IPS DF 6.9 (cell line): Measurements from ENCODE around the gene PRKAR2A.
"Not testable (repeated sequence)": the region's sequence is repeated elsewhere in the genome, so short reads cannot be mapped to it uniquely, and the experiment has no call there.

Source experiments
- DNase-seq: peaks from one replicate; pipeline ENCODE4 v3.0.0-alpha.2; 2013; ENCODE audit warnings: low read depth, low spot score
- H3K27ac ChIP-seq: one replicate; pipeline ENCODE4 v1.5.1; 2013; ENCODE audit warnings: low read length, control low read depth
- H3K27me3 ChIP-seq: 2 replicates; pipeline ENCODE4 v1.6.1; 2013; ENCODE audit warnings: mild to moderate bottlenecking, low read length; ENCODE audit not compliant: control insufficient read depth, insufficient read depth
- H3K36me3 ChIP-seq: 2 replicates; pipeline ENCODE4 v1.6.1; 2013; ENCODE audit warnings: low read length; ENCODE audit not compliant: control insufficient read depth, insufficient read depth
- H3K4me1 ChIP-seq: 2 replicates; pipeline ENCODE4 v1.6.1; 2013; ENCODE audit warnings: low read length; ENCODE audit not compliant: control insufficient read depth, insufficient read depth
- H3K4me3 ChIP-seq: 2 replicates; pipeline ENCODE4 v1.5.1; 2013; ENCODE audit warnings: mild to moderate bottlenecking, low read length
- H3K9me3 ChIP-seq: 2 replicates; pipeline ENCODE4 v1.6.1; 2013; ENCODE audit warnings: low read length, inconsistent platforms; ENCODE audit not compliant: control insufficient read depth, insufficient read depth
- WGBS: extraction: QIAGEN DNeasy Blood & Tissue Kit; methylation state at CpG from one replicate; pipeline ENCODE4 v1.1.7; 2013; ENCODE audit warnings: mixed read lengths, missing lambda C conversion rate; ENCODE audit not compliant: insufficient read length, insufficient coverage; 5-methylcytosine and 5-hydroxymethylcytosine counted together

Gene PRKAR2A

DNA sequence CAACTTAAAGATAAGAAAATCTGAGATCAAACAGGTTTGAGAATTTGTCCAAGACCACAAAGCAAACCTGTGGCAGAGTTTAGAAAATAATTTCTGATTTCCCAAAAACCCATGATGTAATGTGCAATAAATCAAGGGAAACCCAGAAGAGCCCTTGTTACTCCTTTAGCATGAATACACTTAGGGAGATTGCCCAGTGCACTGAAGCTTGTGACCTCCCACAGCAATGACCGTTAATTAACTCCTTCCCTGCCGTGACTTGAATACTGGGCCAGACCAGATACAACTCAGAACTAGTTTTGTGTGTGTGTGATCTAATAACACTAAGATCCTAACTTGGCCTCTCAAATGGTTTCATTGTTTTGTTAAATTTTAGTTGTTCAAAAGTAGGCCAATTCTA lies 2.5 kb downstream of the PRKAR2A start:
- no peak for DNase-seq
- Histone ChIP-seq H3K4me1 (no peaks in the 10 kb centered on the region), H3K9me3 (no peaks in the 10 kb centered on the region), H3K36me3 (no peaks in the 10 kb centered on the region), H3K27ac (no peak overlapping the region), H3K27me3 (no peaks in the 10 kb centered on the region), H3K4me3 (no peak overlapping the region)
- WGBS = no CpG with 5 or more reads among the region's 2 CpGs

DNA sequence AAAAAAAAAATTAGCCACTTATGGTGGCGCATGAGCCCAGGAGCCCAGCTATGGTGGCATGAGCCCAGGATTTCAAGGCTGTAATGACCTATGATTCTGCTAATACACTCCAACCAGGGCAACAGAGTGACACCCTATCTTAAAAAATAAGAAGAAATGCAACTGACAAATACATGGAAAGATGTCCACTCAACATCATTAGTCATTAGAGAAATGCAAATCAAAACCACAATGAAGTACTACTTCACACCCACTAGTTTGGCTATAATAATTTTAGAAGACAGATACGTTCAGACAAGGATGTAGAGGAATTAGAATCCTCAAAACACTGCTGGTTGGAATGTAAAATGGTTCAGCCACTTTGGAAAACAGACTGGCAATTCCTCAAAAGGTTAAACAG lies 10.5 kb downstream of the PRKAR2A start:
- Histone ChIP-seq H3K36me3 (no peaks in the 10 kb centered on the region), H3K27me3 (no peaks in the 10 kb centered on the region), H3K4me1 (no peaks in the 10 kb centered on the region), H3K9me3 (no peaks in the 10 kb centered on the region), H3K4me3 (no peak overlapping the region), H3K27ac (no peak overlapping the region)
- WGBS = no CpG with 5 or more reads among the region's 2 CpGs
- DNase-seq = no peak

DNA sequence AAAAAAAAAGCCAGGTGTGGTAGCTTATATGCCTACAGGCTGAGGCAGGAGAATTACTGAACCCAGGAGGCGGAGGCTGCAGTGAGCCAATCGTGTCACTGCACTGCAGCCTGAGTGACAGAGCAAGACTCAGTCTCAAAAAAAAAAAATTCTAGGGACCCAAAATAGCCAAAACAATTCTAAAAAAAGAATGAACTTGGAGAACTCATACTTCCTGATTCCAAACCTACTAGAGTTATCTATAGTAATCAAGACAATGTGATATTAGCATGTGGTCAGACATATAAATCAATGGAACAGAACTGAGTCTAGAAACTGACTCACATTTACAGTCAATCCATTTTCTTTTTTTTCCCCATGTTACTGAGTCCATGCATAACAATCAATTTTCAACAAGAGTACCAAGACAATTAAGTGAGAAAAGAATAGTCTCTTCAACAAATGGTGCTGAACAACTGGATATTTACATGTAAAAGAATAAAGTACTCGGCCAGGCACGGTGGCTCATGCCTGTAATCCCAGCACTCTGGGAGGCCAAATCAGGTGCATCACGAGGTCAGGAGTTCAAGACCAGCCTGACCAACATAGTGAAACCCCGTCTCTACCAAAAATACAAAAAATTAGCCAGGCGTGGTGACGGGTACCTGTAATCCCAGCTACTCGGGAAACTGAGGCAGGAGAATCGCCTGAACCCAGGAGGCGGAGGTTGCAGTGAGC lies 11.9 kb downstream of the PRKAR2A start:
- WGBS = no CpG with 5 or more reads among the region's 11 CpGs

DNA sequence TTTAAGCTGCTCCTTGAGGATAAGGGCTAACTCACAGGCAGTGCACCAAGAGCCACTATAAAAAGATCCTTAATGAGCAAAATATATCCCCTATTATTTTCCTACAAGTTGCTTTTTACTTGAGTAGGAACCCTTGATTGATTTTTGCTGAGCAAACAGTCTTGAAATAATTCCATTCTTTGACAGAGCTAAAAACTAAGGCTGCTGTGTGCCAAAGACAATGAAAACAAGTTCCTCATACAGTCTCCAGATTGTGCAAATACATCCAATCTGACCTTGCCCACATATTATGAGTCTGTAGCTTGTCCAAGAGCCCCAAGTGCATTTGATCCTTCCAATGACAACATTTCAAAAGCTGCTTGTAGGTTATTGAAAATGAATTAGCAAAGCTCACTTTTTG lies 15.0 kb downstream of the PRKAR2A start:
- no peak overlapping the region for H3K27ac ChIP-seq
- H3K9me3 ChIP-seq = no peaks in the 10 kb centered on the region
- H3K36me3 ChIP-seq = no peaks in the 10 kb centered on the region
- no peak for DNase-seq
- no peaks in the 10 kb centered on the region for H3K27me3 ChIP-seq
- no peak overlapping the region for H3K4me3 ChIP-seq
- no peaks in the 10 kb centered on the region for H3K4me1 ChIP-seq

More for the DNA sequence above, 11.9 kb downstream of the PRKAR2A start:
- no peak overlapping the region for H3K4me3 ChIP-seq
- no peaks in the 10 kb centered on the region for H3K4me1 ChIP-seq
- H3K27me3 ChIP-seq = no peaks in the 10 kb centered on the region
- H3K36me3 ChIP-seq = no peaks in the 10 kb centered on the region
- no peaks in the 10 kb centered on the region for H3K9me3 ChIP-seq
- DNase-seq = no peak
- H3K27ac ChIP-seq = no peak overlapping the region

DNA sequence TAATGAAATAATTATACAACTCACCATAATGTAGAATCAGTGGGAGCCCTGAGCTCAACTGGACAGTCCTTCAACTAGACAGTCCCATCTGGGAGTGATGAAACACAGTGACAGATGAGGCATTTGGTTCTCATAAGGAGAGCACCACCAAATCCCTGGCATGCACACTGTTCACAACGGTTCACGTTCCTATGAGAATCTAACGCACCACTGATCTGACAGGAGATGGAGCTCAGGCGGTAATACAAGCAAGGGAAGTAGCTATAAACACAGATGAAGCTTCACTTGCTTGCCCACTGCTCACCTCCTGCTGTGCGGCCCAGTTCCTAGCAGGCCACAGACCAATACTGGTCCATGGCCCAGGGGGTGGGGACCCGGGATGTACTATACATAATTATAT lies 17.0 kb downstream of the PRKAR2A start:
- H3K4me3 ChIP-seq = no peak overlapping the region
- no peaks in the 10 kb centered on the region for H3K36me3 ChIP-seq
- no peaks in the 10 kb centered on the region for H3K9me3 ChIP-seq
- no peak overlapping the region for H3K27ac ChIP-seq
- WGBS = no CpG with 5 or more reads among the region's 6 CpGs
- no peaks in the 10 kb centered on the region for H3K27me3 ChIP-seq
- DNase-seq = no peak
- H3K4me1 ChIP-seq = no peaks in the 10 kb centered on the region

DNA sequence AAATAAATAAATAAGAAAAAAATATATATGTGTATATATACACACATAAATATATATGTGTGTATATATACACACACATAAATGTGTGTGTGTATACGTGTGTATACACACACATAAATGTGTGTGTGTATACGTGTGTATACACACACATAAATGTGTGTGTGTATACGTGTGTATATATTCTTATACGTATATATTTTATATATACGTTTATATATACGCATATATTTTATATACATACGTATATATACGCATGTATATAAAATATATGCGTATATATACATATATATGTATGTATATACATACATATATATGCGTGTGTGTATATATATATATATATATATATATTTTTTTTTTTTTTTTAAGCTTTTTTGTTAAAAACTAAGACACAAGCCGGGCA lies 18.1 kb downstream of the PRKAR2A start:
- not testable (repeated sequence) for H3K27me3 ChIP-seq, H3K4me1 ChIP-seq, H3K36me3 ChIP-seq, H3K9me3 ChIP-seq, H3K4me3 ChIP-seq, H3K27ac ChIP-seq, DNase-seq
- no CpG with 5 or more reads among the region's 11 CpGs for WGBS

DNA sequence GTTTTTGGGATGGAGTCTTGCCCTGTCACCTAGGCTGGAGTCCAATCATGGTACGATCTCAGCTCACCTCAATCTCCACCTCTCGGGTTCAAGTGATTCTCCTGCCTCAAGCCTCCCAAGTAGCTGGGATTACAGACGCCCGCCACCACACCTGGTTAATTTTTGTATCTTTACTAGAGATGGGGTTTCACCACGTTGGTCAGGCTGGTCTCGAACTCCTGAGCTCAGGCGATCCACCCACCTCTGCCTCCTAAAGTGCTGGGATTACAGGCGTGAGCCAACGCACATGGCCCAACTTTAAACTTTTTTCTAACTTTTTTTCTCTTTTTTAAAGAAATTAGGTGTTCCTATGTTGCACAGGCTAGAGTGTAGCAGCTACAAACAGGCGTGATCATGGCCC lies 19.8 kb downstream of the PRKAR2A start:
- H3K27me3 ChIP-seq, H3K27ac ChIP-seq, H3K4me3 ChIP-seq, DNase-seq, H3K36me3 ChIP-seq, H3K9me3 ChIP-seq, H3K4me1 ChIP-seq: not testable (repeated sequence)
- no CpG with 5 or more reads among the region's 10 CpGs for WGBS

DNA sequence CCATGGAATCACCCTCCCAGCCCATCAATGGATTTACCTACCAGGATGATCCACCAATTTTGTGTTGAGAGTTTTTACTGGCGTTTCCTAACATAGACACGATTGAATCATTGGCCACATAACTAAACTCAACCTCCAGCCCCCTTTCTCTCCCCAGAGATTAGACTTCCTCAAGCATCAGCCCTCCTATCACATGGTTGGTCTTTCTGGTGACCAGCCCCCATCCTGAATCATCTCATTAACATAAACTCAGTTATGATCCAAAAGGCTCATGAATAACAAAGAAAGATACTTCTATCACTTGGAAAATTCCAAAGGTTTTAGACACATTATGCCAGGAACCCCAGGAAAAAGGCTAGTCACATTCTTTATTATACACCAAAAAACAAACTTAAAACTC lies 21.2 kb downstream of the PRKAR2A start:
- H3K4me3 ChIP-seq = no peak overlapping the region
- H3K9me3 ChIP-seq = no peaks in the 10 kb centered on the region
- no peaks in the 10 kb centered on the region for H3K36me3 ChIP-seq
- H3K27ac ChIP-seq = no peak overlapping the region
- H3K4me1 ChIP-seq = no peaks in the 10 kb centered on the region
- WGBS = no CpG with 5 or more reads among the region's 2 CpGs
- no peaks in the 10 kb centered on the region for H3K27me3 ChIP-seq
- no peak for DNase-seq

DNA sequence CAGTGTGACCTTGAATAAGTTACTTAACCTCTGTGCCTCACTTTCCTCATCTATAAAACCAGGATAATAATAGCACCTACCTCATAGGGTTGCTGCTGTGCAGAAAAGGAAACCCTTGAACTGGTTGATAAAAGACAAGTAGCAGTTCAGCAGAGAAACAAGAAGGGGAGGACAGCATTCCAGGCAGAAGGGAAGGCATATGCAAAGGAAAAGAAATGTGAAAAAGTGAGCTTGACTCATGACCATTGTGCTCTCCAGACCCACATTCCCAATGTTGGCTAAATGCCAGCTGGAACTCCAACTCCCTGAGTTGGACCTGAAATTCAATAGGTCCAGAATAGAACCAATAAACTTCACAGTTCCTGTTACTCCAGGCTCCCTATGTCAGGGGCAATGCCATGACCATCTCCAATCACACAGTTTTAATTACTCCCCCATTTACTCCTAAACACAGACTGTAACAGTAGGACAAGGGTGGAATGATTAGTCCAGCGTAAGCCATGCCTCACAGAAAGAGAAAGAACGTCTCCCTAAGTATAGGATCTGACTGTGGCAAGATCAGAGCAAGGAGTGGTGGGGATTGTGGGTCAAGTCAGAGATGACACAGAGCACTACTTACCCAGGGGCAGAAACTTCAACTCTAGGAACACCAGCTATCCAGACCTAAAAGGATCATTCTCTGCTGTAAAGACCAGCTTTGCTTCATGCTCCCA lies 26.9 kb downstream of the PRKAR2A start:
- DNase-seq = no peak
- WGBS = no CpG with 5 or more reads among the region's 2 CpGs
- Histone ChIP-seq H3K27ac (no peak overlapping the region), H3K9me3 (no peaks in the 10 kb centered on the region), H3K4me3 (no peak overlapping the region), H3K36me3 (no peaks in the 10 kb centered on the region), H3K27me3 (no peaks in the 10 kb centered on the region), H3K4me1 (no peaks in the 10 kb centered on the region)

DNA sequence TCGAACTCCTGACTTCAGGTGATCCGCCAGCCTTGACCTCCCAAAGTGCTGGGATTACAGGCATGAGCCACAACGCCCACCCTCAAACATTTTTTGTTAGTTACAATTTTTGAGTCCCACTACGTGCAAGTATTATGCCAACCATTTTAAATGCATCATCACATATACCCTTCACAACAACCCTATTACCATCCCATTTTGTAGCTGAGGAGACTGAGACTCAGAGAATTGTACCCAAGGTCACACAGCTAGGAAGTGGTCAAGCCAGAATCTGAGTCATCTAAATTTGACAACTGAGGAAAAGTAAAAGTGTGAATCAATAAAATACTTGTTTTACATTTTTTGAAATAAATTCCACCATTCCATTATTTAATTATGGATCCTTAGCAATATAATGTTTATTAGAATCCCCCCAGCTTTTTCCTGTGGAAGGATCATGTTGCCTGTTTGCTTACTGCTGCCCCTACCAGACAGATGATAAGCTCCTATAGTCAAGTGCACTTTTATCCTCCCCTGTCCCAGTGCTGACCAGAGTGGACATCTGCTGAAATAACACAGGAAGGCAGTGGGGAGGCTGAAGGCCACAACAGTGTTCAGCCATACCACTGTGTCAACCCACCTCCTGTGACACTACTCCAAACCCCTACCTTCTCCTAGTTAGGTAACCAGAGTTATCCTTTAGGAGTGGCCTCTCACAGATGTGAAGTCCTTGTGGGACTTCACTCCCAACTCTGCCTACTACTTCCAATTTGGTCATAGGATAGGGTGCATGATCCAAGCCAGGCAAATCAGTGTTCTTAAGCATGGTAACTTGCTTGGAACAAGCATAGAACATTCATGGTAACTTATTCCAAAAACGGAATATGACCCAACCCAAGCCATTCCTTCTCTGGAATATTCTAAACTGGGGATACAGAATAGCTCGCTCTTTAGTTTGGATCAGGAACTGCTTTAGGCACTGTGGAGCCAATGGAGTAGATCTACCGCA lies 28.1 kb downstream of the PRKAR2A start:
- 100% methylated on average over 1 of the region's 7 CpGs for WGBS
- H3K36me3 ChIP-seq = no peaks in the 10 kb centered on the region
- H3K4me1 ChIP-seq = no peaks in the 10 kb centered on the region
- H3K4me3 ChIP-seq = no peak overlapping the region
- no peak overlapping the region for H3K27ac ChIP-seq
- no peaks in the 10 kb centered on the region for H3K9me3 ChIP-seq
- no peaks in the 10 kb centered on the region for H3K27me3 ChIP-seq
- DNase-seq = no peak
